HG02870 (cell line): ENCODE data around the gene RBFOX1.

Source experiments
- ATAC-seq: cut with Tn5 transposase; IDR thresholded peaks from one replicate; pipeline ENCODE4 v1.9.1; 2021; ENCODE audit warnings: mild to moderate bottlenecking, moderate library complexity; ENCODE audit not compliant: unreplicated experiment

RBFOX1 gene

DNA sequence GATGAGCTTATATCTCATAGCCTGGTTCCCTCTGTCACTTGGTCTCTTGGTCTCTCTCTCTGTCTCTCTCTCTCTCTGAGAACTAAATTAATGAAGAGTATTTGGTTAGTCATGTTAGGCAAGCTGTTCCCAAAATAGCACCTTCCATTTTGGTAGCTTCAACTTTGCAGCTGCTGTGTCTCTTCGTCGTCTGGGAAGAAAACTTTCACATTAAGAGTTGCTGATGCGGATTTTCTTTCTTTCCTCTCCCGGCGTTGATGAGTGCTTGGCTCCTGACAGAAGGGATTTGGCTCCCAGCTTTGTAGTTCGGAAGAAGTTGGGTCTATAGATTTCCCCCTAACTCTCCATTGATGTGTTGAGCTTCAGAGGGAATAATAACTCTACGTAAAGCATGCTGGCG, at the start of gene RBFOX1:
Gene RBFOX1 (plus strand): TSS at position 235 of the 400 bp plus-strand sequence.
- no peak for ATAC-seq

DNA sequence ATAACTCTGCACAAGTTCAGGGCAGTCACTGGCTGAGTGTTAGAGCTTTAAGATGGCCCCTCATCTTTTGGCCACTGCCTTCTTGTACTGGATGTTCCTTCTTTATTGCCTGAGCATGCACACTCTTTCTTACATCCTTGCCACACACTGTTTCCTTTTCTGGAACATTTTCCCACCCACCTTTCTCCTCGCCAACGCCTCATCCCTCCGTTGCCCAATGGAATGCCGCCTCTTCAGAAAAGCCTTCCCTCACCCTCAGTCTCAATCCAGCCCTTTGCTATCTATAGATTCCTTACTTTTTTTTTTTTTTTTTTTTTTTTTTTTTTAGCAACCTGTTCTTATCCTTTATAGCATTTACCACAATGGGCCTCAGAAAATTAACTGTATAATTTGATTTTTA, 47.9 kb upstream of the RBFOX1 start:
- no peak for ATAC-seq

- no peak for ATAC-seq
Observed at GRCh38 chr16:7285520-7285919, 47.1 kb upstream of the RBFOX1 start.

DNA sequence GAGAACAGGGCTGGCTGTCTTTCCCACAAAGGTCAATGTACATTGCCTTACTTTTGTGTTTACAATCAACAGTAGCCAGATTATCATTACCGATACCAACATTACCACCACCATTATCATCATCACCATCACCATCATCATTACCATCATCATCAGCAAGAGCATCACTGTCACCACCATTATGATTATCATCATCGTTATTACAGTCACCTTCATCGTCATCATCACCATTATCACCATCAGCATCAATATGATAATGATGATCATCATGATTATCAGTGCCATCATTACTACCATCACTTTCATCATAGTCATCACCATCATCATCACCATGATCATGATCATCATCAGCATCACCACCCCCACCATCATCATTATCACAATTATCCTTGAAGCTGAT, 43.3 kb upstream of the RBFOX1 start:
- no peak for ATAC-seq

DNA sequence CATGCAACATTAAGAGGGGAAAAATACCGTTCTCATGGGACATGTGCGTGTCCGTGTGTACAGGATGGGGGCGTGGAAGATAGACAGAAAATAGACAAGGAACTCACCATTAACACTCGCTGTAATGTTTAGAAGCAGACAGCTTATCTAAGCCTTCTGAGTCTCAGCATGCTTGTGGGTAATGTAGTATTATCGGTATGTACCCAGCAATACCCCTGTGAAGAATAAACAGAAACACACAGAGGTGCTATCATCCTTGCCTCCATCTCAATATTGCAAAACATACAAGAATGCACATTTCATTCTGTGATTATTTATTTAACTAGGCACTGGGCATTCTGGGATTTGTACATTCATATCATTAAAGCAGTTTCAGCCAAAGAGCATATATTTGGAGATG, 42.0 kb upstream of the RBFOX1 start:
- ATAC-seq = no peak

GRCh38 chr16:7294020-7294419, 38.6 kb upstream of the RBFOX1 start:
- no peak for ATAC-seq

DNA sequence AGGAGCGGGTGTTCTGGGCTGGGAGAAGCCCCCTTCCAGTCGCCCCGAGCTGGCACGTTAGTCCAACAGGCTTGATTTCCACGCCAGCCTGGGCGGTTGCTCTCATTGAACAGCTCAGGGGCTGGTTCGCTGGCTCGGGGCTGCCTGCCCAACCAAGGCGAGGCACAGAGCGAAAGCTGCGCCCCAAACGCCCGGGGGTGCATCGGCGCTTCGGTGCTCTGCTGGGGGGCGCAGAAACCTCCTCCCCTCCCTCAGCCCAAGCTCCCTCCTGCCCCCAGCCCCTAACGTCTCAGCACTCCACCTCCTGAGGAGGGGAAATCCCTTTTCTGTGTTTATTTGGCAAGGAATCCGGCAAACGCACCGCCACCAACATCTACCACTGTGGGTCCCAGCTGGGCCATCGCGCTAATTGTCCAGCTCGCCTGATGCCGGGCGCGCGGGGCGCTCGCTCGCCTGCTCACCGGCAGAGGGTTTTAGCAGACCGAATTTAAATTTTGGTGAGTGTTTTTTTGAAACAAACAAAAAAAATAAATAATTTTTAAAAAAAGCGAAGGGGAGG, 29.5 kb upstream of the RBFOX1 start:
- ATAC-seq = no peak

GRCh38 chr16:7303660-7304200, 28.9 kb upstream of the RBFOX1 start:
- ATAC-seq = no peak

- ATAC-seq = no peak
Observed at GRCh38 chr16:7304279-7304678, 28.4 kb upstream of the RBFOX1 start.

- ATAC-seq = no peak
Observed at GRCh38 chr16:7304958-7305357, 27.7 kb upstream of the RBFOX1 start.

- ATAC-seq = no peak
Observed at GRCh38 chr16:7313170-7313569, 19.5 kb upstream of the RBFOX1 start.

- no peak for ATAC-seq
Observed at GRCh38 chr16:7314163-7314562, 18.5 kb upstream of the RBFOX1 start.

DNA sequence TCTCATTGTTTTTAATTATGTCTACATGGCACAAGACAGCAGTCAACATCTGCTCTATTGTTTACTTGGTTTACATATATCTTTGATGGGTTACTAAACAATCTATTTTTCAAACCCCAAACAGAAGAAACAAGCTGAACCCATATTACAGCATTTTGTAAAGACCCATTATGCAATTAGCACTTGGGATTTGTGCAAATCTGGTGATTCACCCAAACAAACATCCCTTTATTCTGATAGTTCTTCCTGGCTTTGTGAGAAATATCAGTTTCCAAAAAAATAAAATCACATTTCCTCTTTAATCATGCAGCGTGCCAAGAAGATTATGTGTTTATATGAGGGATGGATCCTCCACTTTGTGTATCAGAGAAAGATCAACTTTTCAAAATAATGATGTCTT, 16.8 kb upstream of the RBFOX1 start:
- no peak for ATAC-seq

DNA sequence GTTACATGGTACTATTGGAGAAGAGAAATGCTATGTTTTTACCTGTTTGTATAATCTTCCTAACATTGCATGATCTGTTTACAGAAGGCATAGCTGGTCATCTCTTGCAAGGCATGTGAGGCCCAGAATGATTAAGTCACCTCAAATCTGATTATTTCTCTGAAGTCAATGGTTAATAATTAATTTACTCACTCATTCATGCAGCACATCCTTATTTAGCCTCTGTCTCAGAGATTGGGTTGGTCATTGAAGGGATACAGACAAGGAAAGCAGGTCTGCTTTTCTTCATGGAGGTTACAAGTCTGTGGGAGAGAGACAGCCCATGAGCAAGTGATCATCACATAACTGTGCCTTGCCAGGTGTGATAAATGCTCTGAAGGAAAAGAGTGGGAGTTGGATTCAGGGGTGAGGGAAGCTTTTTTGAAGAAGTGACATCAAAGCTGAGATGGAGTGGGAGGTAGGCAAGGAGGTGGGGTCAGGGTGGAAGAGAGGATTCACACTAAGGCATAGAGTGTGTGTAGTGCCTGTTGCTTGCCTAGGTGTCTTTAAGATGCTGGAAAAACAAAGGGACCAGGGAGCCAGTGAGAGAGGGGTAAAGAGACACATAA, 16.3 kb upstream of the RBFOX1 start:
- no peak for ATAC-seq

GRCh38 chr16:7317982-7318381, 14.7 kb upstream of the RBFOX1 start:
- ATAC-seq = no peak

DNA sequence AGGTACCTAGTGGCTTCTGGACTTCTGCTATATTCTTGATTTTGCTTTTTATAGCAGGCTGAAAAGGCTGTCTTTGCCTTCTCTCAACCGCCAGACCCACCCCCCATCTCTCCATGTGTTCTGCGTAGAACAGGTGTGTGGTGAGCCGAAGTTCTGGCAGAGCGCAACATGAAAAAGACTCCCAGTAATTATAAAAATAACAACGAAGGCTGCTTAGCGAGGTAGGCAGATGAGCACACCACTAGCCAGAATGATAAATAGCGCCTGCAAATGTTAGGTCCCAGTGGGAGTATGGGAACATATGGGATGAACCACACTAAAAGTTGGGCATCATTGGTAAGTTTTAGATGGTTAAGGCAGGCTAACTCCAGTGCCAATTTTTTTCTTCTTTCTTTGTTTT, 14.0 kb upstream of the RBFOX1 start:
- no peak for ATAC-seq

DNA sequence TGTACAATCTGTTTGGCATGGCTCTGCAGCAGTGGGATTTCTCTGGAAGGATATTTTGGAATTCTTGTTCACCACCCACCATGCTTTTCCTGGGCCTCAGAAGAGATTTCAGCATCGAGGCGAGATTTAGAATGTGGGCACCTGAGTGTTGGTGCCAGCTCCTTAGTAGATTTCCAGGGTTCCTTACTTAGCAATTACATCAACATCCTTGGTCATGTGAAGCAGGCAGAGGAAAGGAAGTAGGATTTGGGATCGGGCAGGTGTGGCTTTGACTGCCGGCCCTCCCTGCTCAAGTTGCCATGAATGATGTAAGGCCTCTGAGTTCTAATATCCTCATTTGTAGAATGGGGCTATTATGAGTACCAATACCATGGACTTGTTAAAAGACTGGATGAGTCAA, 13.1 kb upstream of the RBFOX1 start:
- ATAC-seq = no peak

GRCh38 chr16:7321661-7322060, 11.0 kb upstream of the RBFOX1 start:
- ATAC-seq = no peak

DNA sequence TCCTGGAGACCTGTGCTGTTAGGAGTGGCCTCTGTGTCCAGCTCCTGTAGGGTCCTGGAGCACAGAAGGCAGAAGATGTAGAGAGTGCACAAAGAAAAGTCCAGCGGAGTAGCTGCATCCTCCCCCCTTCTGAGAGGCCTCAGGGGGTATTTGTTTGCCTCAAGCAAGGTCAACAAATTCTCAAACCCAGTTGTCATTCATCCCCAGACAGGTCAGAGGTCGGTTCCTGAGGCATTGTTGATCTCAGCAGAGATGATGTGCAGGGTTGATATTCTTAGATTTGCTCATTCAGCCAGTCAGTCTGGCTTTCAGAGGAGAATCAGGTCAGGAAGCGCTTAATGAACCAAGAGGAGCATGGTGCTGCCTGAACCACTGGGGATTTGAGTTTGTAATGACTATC, 8.3 kb upstream of the RBFOX1 start:
- no peak for ATAC-seq

GRCh38 chr16:7325834-7326233, 6.8 kb upstream of the RBFOX1 start:
- ATAC-seq = no peak

DNA sequence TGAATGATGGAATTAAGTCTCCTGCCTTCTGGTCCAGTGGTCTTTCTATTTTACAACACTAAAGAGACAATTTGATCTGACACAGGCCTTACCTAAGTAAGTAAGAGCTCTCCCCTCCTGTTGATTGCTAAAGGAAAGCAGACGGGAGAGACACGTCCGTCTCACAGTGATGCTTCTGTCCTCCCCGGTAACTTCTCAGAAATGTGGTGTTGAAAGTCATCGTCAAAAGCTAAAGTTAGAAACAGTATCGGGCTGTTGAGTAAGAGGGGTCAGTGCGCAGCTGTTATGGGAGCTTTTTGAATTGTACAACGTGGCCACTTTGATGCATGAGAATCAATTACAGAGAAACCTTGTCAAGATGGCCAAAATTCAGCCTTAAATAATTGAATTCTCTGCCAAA, 1.9 kb upstream of the RBFOX1 start:
- no peak for ATAC-seq

- ATAC-seq = no peak
Observed at GRCh38 chr16:7331997-7332396, 648 bp upstream of the RBFOX1 start.

DNA sequence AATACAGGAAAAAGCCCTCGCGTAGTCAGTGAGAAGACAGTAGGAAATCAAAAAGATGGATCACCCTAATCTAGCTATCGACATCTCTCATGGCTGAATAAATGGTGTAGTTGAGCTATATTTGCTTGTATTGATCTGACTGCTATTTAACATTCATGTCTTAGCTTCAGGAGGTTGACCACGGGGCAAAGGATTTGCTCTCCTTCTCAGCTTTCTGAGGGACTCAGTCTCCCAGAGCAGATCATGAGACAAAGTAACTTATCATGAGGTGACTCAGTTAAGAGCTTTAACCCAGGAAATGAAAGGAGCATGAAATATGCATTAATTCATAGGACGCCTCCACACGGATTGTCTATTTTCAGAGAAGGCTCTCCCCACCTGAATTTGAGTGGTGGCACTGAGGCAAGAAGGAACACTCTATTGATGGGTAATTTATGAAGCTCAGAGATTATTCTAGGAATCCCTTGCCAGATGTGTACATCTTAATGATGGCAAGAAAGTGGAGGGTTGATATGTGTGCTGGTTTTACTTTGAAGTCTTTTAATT, 608 bp downstream of the RBFOX1 start:
- ATAC-seq = no peak
